ENCODE data around the gene TPSG1.
"Not testable (repeated sequence)": the region's sequence is repeated elsewhere in the genome, so short reads cannot be mapped to it uniquely, and the experiment has no call there.

The TPSG1 gene

DNA sequence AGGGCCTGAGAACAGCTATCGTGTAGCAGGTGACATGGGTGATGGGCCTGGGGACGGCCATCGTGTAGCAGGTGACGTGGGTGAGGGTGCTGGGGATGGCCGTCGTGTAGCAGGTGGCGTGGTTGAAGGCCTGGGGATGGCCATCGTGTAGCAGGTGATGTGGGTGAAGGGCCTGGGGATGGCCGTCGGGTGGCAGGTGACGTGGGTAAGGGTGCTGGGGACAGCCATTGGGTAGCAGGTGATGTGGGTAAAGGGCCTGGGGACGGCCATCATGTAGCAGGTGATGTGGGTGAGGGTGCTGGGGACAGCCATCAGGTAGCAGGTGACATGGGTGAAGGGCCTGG, 46.3 kb upstream of the TPSG1 start:
- H3K27me3 ChIP-seq (ENCODE audit: insufficient read depth, poor library complexity, severe bottlenecking), result peaks cover 8% of the 10 kb centered on the region
- H3K27ac ChIP-seq (ENCODE audit: poor library complexity, severe bottlenecking), result no peak overlapping the region
- DNase-seq (ENCODE audit: low spot score) (no peak), ATAC-seq (ENCODE audit: low read depth) (no peak)
- no peaks in the 10 kb centered on the region for H3K4me1 ChIP-seq (ENCODE audit: insufficient read depth, poor library complexity, severe bottlenecking)
- H3K9me3 ChIP-seq (ENCODE audit: severe bottlenecking), result no peaks in the 10 kb centered on the region
- TF ChIP-seq CTCF (IDR thresholded peaks at IDR 0.05; ENCODE audit: poor library complexity, severe bottlenecking), result no peak
- H3K36me3 ChIP-seq (ENCODE audit: low read depth), result no peaks in the 10 kb centered on the region
- no peak overlapping the region for H3K4me3 ChIP-seq (ENCODE audit: severe bottlenecking)

GRCh38 chr16:1269418-1269817, 44.4 kb upstream of the TPSG1 start:
- not testable (repeated sequence) for H3K4me3 ChIP-seq (ENCODE audit: severe bottlenecking); ATAC-seq (ENCODE audit: low read depth); H3K4me1 ChIP-seq (ENCODE audit: insufficient read depth, poor library complexity, severe bottlenecking); DNase-seq (ENCODE audit: low spot score); H3K9me3 ChIP-seq (ENCODE audit: severe bottlenecking); H3K27me3 ChIP-seq (ENCODE audit: insufficient read depth, poor library complexity, severe bottlenecking); H3K27ac ChIP-seq (ENCODE audit: poor library complexity, severe bottlenecking); H3K36me3 ChIP-seq (ENCODE audit: low read depth)

DNA sequence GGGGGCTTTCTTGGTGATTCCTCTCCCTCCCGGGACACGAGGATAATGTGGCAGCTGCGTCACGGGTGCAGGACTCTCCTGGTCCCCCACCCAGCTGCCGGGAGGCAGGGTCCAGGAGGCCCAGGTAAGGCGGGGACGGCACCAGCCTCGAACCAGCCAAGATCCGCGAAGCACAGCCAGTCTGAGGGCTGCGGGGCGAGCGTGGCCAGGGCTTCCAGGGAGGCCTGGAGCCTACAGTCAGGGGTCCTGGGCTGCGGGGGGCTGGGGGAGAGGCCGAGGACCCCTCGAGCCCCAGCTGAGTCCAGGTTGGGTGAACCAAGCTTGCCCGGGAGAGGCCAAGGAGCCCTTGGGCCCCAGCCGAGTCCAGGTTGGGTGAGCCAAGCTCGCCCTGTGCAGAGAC, 40.8 kb upstream of the TPSG1 start:
- Histone ChIP-seq H3K4me3 (ENCODE audit: severe bottlenecking) (no peak overlapping the region), H3K27ac (ENCODE audit: poor library complexity, severe bottlenecking) (no peak overlapping the region), H3K36me3 (ENCODE audit: low read depth) (no peaks in the 10 kb centered on the region), H3K4me1 (ENCODE audit: insufficient read depth, poor library complexity, severe bottlenecking) (no peaks in the 10 kb centered on the region), H3K27me3 (ENCODE audit: insufficient read depth, poor library complexity, severe bottlenecking) (peaks cover 21% of the 10 kb centered on the region), H3K9me3 (ENCODE audit: severe bottlenecking) (no peaks in the 10 kb centered on the region)
- no peak for ATAC-seq (ENCODE audit: low read depth)
- DNase-seq (ENCODE audit: low spot score), result no peak
- TF ChIP-seq CTCF (IDR thresholded peaks at IDR 0.05; ENCODE audit: poor library complexity, severe bottlenecking), result no peak

GRCh38 chr16:1265090-1265630, 40.1 kb upstream of the TPSG1 start:
- DNase-seq (ENCODE audit: low spot score) (no peak), ATAC-seq (ENCODE audit: low read depth) (no peak)
- Histone ChIP-seq H3K4me3 (ENCODE audit: severe bottlenecking) (no peak overlapping the region), H3K4me1 (ENCODE audit: insufficient read depth, poor library complexity, severe bottlenecking) (no peaks in the 10 kb centered on the region), H3K27ac (ENCODE audit: poor library complexity, severe bottlenecking) (no peak overlapping the region), H3K27me3 (ENCODE audit: insufficient read depth, poor library complexity, severe bottlenecking) (peaks cover 22% of the 10 kb centered on the region), H3K9me3 (ENCODE audit: severe bottlenecking) (no peaks in the 10 kb centered on the region), H3K36me3 (ENCODE audit: low read depth) (no peaks in the 10 kb centered on the region)
- TF ChIP-seq CTCF (IDR thresholded peaks at IDR 0.05; ENCODE audit: poor library complexity, severe bottlenecking), result no peak

DNA sequence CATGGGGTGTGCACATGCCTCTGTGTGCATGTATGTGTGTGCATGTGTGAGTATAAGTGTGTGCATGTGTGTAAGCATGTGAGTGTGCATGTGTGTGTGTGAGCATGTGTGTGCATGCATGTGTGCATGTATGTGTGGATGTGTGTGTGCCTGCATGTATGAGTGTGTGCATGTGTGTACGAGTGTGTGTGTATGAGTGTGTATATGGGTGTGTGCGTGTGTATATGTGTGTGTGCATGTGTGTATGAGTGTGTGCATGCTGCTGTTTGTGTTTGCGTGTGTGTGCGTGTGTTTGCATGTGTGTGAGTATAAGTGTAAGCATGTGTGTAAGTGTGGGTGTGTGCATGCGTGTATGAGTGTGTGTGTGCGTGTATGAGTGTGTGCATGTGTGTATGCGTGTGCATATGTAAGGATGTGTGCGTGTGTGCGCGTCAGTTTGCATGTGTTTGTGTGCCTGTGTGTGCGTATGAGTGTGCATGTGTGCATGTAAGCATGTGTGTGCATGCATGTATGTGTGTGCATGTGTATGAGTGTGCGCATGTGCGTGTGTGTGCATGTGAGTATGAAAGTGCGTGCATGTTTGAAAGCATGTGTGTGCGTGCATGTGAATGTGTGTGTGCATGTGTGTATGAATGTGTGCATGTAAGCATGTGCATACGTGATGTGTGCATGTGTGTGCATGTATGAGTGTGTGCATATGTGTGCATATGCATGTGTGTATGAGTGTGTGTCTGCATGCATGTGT, 39.4 kb upstream of the TPSG1 start:
- ATAC-seq (ENCODE audit: low read depth) (no peak), DNase-seq (ENCODE audit: low spot score) (no peak)
- no peaks in the 10 kb centered on the region for H3K9me3 ChIP-seq (ENCODE audit: severe bottlenecking)
- no peak for TF ChIP-seq CTCF (IDR thresholded peaks at IDR 0.05; ENCODE audit: poor library complexity, severe bottlenecking)
- no peaks in the 10 kb centered on the region for H3K4me1 ChIP-seq (ENCODE audit: insufficient read depth, poor library complexity, severe bottlenecking)
- peaks cover 26% of the 10 kb centered on the region for H3K27me3 ChIP-seq (ENCODE audit: insufficient read depth, poor library complexity, severe bottlenecking)
- no peaks in the 10 kb centered on the region for H3K36me3 ChIP-seq (ENCODE audit: low read depth)
- no peak overlapping the region for H3K4me3 ChIP-seq (ENCODE audit: severe bottlenecking)
- H3K27ac ChIP-seq (ENCODE audit: poor library complexity, severe bottlenecking), result no peak overlapping the region
